ENCODE data around the gene GLS2. TPM values are rescaled to one million over a fixed set of nuclear protein-coding genes. Genes with fewer than 3 reads are reported as not detected.

Gene GLS2
- 0.21 TPM for total RNA-seq (ENCODE audit: unreplicated experiment)
- long read RNA-seq, partial matches to known transcripts, result 0 of 1 reads
- long read RNA-seq, other reads (novel, unspliced or antisense), result 1 of 1 reads

DNA sequence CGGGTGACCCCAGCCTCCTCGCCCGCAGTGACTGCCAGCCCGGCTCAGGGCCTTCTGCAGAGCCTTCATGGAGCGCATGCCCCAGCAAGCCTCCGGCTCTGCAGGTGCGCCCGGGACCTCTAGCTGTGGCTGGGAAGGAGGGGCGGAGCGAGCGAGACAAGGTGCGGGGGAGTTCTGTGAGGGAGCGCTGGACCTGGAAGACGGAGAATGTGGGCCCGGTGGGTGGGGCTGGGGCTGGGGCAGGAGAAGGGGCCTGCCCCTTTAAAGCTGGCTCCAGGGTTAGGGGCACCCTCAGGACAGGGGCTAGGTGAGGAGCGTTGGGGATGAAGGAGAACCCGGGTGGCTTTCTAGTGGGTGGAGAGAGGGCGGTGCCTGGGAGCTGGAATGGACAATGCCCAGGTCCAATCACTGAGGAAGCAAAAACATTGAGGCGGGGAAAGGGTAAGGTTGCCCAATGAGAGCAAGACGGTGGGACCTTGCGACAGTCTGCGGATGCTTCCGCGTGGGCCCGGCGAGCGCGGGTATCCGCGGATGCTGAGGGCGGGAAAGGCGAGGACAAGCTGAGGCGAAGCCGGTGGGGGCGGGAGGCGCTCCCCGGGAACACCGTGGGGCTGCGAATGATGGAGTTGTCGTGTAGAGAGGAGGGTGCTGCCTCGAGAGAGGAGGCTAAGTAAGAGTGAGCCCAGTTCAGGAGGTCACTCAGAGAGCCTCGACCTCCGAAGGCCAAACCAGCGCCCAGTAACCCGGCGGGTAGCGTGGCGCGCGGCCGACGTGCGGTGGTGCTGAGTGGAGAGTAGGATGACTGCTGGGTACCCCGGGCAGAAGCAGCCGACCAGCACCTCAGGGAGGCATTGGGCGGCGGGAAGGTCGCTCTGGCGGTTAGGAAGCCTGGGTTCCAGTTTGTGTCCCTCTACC, at the start of gene GLS2:
Gene GLS2, minus strand, starts transcription at position 121 of the 915 bp plus-strand sequence. Its CDS starts 43 bp downstream, at position 78.
- TF ChIP-seq, protein P1, sequence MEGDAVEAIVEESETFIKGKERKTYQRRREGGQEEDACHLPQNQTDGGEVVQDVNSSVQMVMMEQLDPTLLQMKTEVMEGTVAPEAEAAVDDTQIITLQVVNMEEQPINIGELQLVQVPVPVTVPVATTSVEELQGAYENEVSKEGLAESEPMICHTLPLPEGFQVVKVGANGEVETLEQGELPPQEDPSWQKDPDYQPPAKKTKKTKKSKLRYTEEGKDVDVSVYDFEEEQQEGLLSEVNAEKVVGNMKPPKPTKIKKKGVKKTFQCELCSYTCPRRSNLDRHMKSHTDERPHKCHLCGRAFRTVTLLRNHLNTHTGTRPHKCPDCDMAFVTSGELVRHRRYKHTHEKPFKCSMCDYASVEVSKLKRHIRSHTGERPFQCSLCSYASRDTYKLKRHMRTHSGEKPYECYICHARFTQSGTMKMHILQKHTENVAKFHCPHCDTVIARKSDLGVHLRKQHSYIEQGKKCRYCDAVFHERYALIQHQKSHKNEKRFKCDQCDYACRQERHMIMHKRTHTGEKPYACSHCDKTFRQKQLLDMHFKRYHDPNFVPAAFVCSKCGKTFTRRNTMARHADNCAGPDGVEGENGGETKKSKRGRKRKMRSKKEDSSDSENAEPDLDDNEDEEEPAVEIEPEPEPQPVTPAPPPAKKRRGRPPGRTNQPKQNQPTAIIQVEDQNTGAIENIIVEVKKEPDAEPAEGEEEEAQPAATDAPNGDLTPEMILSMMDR (IDR thresholded peaks at IDR 0.05; ENCODE audit: unreplicated experiment), result no peak
- Mint-ChIP-seq H3K4me1 (ENCODE audit: unreplicated experiment) (peaks cover 13% of the 10 kb centered on the region), H3K27me3 (ENCODE audit: unreplicated experiment) (peaks cover 22% of the 10 kb centered on the region), H3K9me3 (ENCODE audit: unreplicated experiment) (peaks cover 4% of the 10 kb centered on the region), H3K36me3 (ENCODE audit: low read depth, unreplicated experiment) (no peaks in the 10 kb centered on the region), H3K4me3 (ENCODE audit: unreplicated experiment) (peak within 1 kb of the TSS; percentile 85), H3K27ac (ENCODE audit: unreplicated experiment) (no peak within 1 kb of the TSS)
- peak; percentile 45 for DNase-seq (ENCODE audit: low spot score)

DNA sequence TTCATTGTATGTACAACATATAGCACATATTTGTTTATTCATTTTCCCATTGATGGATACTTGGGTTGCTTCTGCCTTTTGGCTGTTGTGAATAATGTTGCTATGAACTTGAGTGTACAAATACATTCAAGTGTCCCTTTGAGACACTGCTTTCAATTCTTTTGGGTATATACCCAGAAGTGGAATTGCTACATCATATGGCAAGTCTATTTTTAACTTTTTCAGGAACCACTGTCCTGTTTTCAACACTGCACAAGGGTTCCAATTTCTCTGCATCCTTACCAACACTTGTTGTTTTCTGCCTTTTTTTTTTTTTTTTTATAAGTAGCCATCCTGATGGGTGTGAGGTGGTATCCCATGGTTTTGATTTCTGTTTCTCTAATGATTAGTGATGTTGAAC, 49.6 kb upstream of the GLS2 start:
- Mint-ChIP-seq H3K36me3 (ENCODE audit: low read depth, unreplicated experiment) (peaks cover 4% of the 10 kb centered on the region), H3K4me3 (ENCODE audit: unreplicated experiment) (no peak overlapping the region), H3K9me3 (ENCODE audit: unreplicated experiment) (no peaks in the 10 kb centered on the region), H3K27ac (ENCODE audit: unreplicated experiment) (no peak overlapping the region), H3K27me3 (ENCODE audit: unreplicated experiment) (no peaks in the 10 kb centered on the region), H3K4me1 (ENCODE audit: unreplicated experiment) (peaks cover 10% of the 10 kb centered on the region)
- no peak for DNase-seq (ENCODE audit: low spot score)
- TF ChIP-seq, protein P1 (IDR thresholded peaks at IDR 0.05; ENCODE audit: unreplicated experiment), result no peak

DNA sequence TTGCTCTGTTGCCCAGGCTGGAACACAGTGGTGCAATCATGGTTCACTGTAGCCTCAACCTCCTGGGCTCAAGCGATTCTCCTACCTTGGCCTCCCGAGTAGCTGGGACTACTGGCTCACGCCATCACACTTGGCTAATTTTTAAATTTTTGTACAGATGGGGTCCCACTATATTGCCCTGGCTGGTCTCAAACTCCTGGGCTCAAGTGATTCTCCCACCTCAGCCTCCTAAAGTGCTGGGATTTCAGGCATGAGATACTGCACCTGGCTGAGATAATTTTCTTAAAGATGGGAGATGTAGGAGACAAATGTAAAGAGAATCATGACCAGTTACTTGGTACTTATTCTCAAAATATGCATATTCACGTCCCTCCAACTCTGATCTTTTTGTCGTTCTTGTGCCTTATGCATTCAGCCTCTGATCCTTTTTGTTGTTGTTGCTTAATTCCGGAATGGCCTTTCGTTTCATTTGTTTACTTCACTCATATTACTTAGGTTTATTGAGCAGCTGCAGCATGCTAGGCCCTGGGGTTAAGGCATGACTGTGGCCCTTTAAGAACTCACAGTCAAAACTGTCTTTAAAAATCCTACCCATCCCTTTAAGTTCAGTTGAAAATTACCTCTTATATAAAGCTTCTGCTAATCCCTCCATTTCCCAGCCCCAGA, 42.6 kb upstream of the GLS2 start:
- H3K4me1 Mint-ChIP-seq (ENCODE audit: unreplicated experiment), result peaks cover 8% of the 10 kb centered on the region
- DNase-seq (ENCODE audit: low spot score), result no peak
- peaks cover 3% of the 10 kb centered on the region for H3K27me3 Mint-ChIP-seq (ENCODE audit: unreplicated experiment)
- H3K4me3 Mint-ChIP-seq (ENCODE audit: unreplicated experiment), result no peak overlapping the region
- H3K27ac Mint-ChIP-seq (ENCODE audit: unreplicated experiment), result no peak overlapping the region
- peaks cover 6% of the 10 kb centered on the region for H3K36me3 Mint-ChIP-seq (ENCODE audit: low read depth, unreplicated experiment)
- TF ChIP-seq, protein P1 (IDR thresholded peaks at IDR 0.05; ENCODE audit: unreplicated experiment), result no peak
- no peaks in the 10 kb centered on the region for H3K9me3 Mint-ChIP-seq (ENCODE audit: unreplicated experiment)

DNA sequence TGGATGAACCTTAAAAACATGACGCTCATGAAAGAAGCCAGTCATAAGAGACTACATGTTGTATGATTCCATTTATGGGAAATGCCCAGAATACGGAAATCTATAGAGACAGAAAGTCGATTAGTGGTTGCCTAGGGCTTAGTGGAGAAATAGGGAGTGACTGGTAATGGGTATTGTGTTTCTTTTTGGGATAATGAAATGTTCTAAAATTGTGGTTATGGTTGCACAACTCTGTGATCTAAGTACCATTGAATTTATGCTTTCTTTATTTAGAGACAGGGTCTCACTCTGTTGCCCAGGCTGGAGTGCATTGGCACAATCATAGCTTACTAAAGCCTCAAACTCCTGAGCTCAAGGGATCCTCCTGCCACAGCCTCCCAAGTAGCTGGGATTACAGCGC, 41.7 kb upstream of the GLS2 start:
- DNase-seq (ENCODE audit: low spot score), result no peak
- no peak overlapping the region for H3K4me3 Mint-ChIP-seq (ENCODE audit: unreplicated experiment)
- no peaks in the 10 kb centered on the region for H3K9me3 Mint-ChIP-seq (ENCODE audit: unreplicated experiment)
- H3K4me1 Mint-ChIP-seq (ENCODE audit: unreplicated experiment), result peaks cover 6% of the 10 kb centered on the region
- peaks cover 4% of the 10 kb centered on the region for H3K36me3 Mint-ChIP-seq (ENCODE audit: low read depth, unreplicated experiment)
- TF ChIP-seq, protein P1 (IDR thresholded peaks at IDR 0.05; ENCODE audit: unreplicated experiment), result no peak
- H3K27ac Mint-ChIP-seq (ENCODE audit: unreplicated experiment), result no peak overlapping the region
- H3K27me3 Mint-ChIP-seq (ENCODE audit: unreplicated experiment), result peaks cover 3% of the 10 kb centered on the region
